Muscle of leg (tissue), 11 donors: ENCODE results near the gene CNOT6L. TPM values are rescaled to one million over a fixed set of nuclear protein-coding genes. Genes with fewer than 3 reads are reported as not detected.

Source experiments
- DNase-seq: peaks from one replicate; pipeline ENCODE4 v3.0.0; 2013
- H3K27ac ChIP-seq: one replicate; pipeline ENCODE4 v1.5.1; 2013; ENCODE audit warnings: mild to moderate bottlenecking, low read length, control low read depth
- H3K27me3 ChIP-seq: one replicate; pipeline ENCODE4 v1.6.1; 2013; ENCODE audit warnings: low read length; ENCODE audit not compliant: control insufficient read depth, insufficient read depth
- H3K36me3 ChIP-seq: one replicate; pipeline ENCODE4 v1.6.1; 2013; ENCODE audit warnings: low read length; ENCODE audit not compliant: control insufficient read depth, insufficient read depth
- H3K4me1 ChIP-seq: one replicate; pipeline ENCODE4 v1.6.1; 2013; ENCODE audit warnings: low read length; ENCODE audit not compliant: control insufficient read depth, insufficient read depth
- H3K4me3 ChIP-seq: one replicate; pipeline ENCODE4 v1.5.1; 2013; ENCODE audit warnings: low read length, control low read depth
- H3K9me3 ChIP-seq: replicated peaks from 2 replicates; pipeline ENCODE4 v1.6.1; 2013; ENCODE audit warnings: low read depth, low read length; ENCODE audit not compliant: control insufficient read depth
- WGBS: methylation state at CpG from one replicate; pipeline ENCODE4 v1.1.5; 2013; ENCODE audit warnings: missing lambda C conversion rate; ENCODE audit not compliant: insufficient coverage; 5-methylcytosine and 5-hydroxymethylcytosine counted together
- polyA plus RNA-seq, 8 donors: library from polyadenylated mRNA; unstranded; fragments of 120-200 nt; gene quantifications; one replicate each; pipeline versions ENCODE4 v1.2.1 to v1.2.3, GENCODE V29; 2013; ENCODE audit warnings: inconsistent platforms in 1 of 8, low replicate concordance in 1 of 8; ENCODE audit not compliant: insufficient read length in 8 of 8, insufficient read depth in 1 of 8
- total RNA-seq: library from RNA; stranded (reverse); fragments of 120-200 nt; gene quantifications from one replicate; pipeline ENCODE4 v1.2.4, GENCODE V29; 2013

CNOT6L gene
- total and polyA plus RNA-seq, 9 donors, result 19.2 to 36.6 (median 30.1) TPM

- no peak overlapping the region for H3K27ac ChIP-seq
- no peaks in the 10 kb centered on the region for H3K27me3 ChIP-seq
- H3K36me3 ChIP-seq, result no peaks in the 10 kb centered on the region
- peaks cover 2% of the 10 kb centered on the region for H3K4me1 ChIP-seq
- DNase-seq, result no peak
- WGBS, result 73% methylated on average over 3 of the region's 6 CpGs
- no peak overlapping the region for H3K4me3 ChIP-seq
- no peaks in the 10 kb centered on the region for H3K9me3 ChIP-seq
Observed at GRCh38 chr4:77826275-77826674, 7.1 kb upstream of the CNOT6L start.

- no peaks in the 10 kb centered on the region for H3K9me3 ChIP-seq
- H3K27ac ChIP-seq, result peak overlapping the region; percentile 13
- no CpG with 5 or more reads among the region's 1 CpG for WGBS
- no peaks in the 10 kb centered on the region for H3K27me3 ChIP-seq
- peak; percentile 22 for DNase-seq
- peaks cover 11% of the 10 kb centered on the region for H3K4me1 ChIP-seq
- no peaks in the 10 kb centered on the region for H3K36me3 ChIP-seq
- H3K4me3 ChIP-seq, result no peak overlapping the region
Observed at GRCh38 chr4:77821775-77822174, 2.6 kb upstream of the CNOT6L start.

- Histone ChIP-seq H3K4me1 (peaks cover 11% of the 10 kb centered on the region), H3K9me3 (no peaks in the 10 kb centered on the region), H3K27me3 (no peaks in the 10 kb centered on the region), H3K36me3 (no peaks in the 10 kb centered on the region), H3K27ac (peak overlapping the region; percentile 99), H3K4me3 (peak overlapping the region; percentile 79)
- no CpG with 5 or more reads among the region's 14 CpGs for WGBS
- peak; percentile 35 for DNase-seq
Observed at GRCh38 chr4:77820649-77821561, 1.7 kb upstream of the CNOT6L start.

GRCh38 chr4:77819843-77820648, 878 bp upstream of the CNOT6L start:
- Histone ChIP-seq H3K9me3 (no peaks in the 10 kb centered on the region), H3K36me3 (no peaks in the 10 kb centered on the region), H3K4me1 (peaks cover 11% of the 10 kb centered on the region), H3K27me3 (no peaks in the 10 kb centered on the region), H3K4me3 (peak overlapping the region; percentile 79), H3K27ac (peak overlapping the region; percentile 99)
- WGBS, result under 1% methylated on average over 59 of the region's 81 CpGs
- DNase-seq, result peak; percentile 96

GRCh38 chr4:77819404-77819842, 255 bp upstream of the CNOT6L start:
- H3K27ac ChIP-seq, result peak overlapping the region; percentile 99
- H3K4me1 ChIP-seq, result peaks cover 11% of the 10 kb centered on the region
- under 1% methylated on average over 59 of the region's 66 CpGs for WGBS
- no peaks in the 10 kb centered on the region for H3K27me3 ChIP-seq
- no peak for DNase-seq
- H3K9me3 ChIP-seq, result no peaks in the 10 kb centered on the region
- H3K4me3 ChIP-seq, result peak overlapping the region; percentile 86
- no peaks in the 10 kb centered on the region for H3K36me3 ChIP-seq

- Histone ChIP-seq H3K36me3 (no peaks in the 10 kb centered on the region), H3K4me3 (peak overlapping the region; percentile 86), H3K27me3 (no peaks in the 10 kb centered on the region), H3K27ac (peak overlapping the region; percentile 97), H3K4me1 (peaks cover 11% of the 10 kb centered on the region), H3K9me3 (no peaks in the 10 kb centered on the region)
- peak; percentile 92 for DNase-seq
- WGBS, result 0% methylated on average over 8 of the region's 13 CpGs
Observed at GRCh38 chr4:77818073-77818601, 1.0 kb downstream of the CNOT6L start.

GRCh38 chr4:77817304-77818072, 1.7 kb downstream of the CNOT6L start:
- Histone ChIP-seq H3K9me3 (no peaks in the 10 kb centered on the region), H3K27me3 (no peaks in the 10 kb centered on the region), H3K4me1 (peaks cover 11% of the 10 kb centered on the region), H3K4me3 (peak overlapping the region; percentile 86), H3K27ac (peak overlapping the region; percentile 97), H3K36me3 (no peaks in the 10 kb centered on the region)
- DNase-seq, result peak; percentile 33
- WGBS, result no CpG with 5 or more reads among the region's 8 CpGs

GRCh38 chr4:77816546-77816945, 2.6 kb downstream of the CNOT6L start:
- H3K4me1 ChIP-seq, result peaks cover 11% of the 10 kb centered on the region
- no peaks in the 10 kb centered on the region for H3K27me3 ChIP-seq
- H3K27ac ChIP-seq, result no peak overlapping the region
- H3K36me3 ChIP-seq, result no peaks in the 10 kb centered on the region
- DNase-seq, result no peak
- no peak overlapping the region for H3K4me3 ChIP-seq
- WGBS, result no CpG with 5 or more reads among the region's 2 CpGs
- no peaks in the 10 kb centered on the region for H3K9me3 ChIP-seq

GRCh38 chr4:77815636-77816035, 3.5 kb downstream of the CNOT6L start:
- no peak overlapping the region for H3K4me3 ChIP-seq
- H3K36me3 ChIP-seq, result no peaks in the 10 kb centered on the region
- H3K4me1 ChIP-seq, result peaks cover 3% of the 10 kb centered on the region
- no peak for DNase-seq
- no peaks in the 10 kb centered on the region for H3K9me3 ChIP-seq
- no peak overlapping the region for H3K27ac ChIP-seq
- H3K27me3 ChIP-seq, result no peaks in the 10 kb centered on the region
